NCI-H128 (cell line): ENCODE measurements around the gene PCNX4.

ENCODE experiments used
- DNase-seq: peaks from one replicate; lab custom pipeline; 2025; ENCODE audit not compliant: unreplicated experiment; lab: John Stamatoyannopoulos, UW

Gene PCNX4

DNA sequence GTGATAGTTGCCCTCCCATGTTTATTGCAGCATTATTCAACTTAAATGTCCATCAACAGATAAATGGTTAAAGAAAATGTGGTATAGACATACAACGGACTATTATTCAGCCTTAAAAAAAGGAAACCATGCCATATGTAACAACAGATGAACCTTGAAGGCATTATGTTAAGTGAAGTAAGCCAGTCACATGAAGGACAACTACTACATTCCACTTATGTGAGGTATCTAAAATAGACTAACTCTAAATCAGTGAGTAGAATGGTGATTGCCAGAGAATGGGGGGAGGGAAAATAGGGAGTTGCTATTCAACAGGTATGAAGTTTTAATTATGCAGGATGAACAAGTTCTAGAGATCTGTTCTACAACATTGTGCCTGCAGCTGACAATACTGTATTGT is 10.1 kb downstream of the PCNX4 start:
- DNase-seq, result no peak

DNA sequence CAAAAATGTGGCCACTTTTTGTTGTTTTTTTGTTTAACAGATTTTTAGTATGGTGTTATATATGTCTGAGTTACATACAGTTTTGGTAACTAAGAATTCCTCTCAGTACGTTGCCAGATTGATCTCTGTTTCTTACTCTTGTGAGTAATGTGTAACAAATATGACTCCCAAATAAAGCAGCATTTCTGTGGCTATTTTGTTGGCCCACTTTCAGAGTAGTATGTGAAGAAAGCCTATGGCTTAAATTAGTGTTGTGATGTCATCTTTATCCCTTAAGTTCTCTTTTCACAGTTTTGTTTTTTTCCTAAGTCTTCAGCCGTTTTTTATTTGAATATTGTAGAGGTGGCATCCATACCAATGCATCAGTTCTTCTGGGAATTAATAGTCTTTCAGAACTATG is 10.7 kb downstream of the PCNX4 start:
- no peak for DNase-seq

DNA sequence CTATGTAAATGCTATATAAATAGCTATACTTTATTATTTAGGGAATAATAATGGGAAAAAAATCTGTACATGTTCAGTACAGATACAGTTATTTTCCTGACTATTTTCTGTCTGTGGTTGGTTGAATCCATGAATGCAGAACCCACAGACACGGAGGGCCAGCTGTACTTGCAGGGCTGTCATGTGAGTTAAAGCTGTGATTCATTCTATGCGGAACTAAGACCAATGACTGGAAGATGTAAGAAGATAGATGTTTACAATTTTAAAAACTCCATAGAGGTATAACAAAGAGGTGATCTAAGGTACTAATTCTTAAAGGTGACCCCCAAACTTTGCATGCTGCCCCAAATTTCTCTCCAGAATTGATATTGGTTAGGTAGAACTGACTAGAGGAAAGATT is 14.6 kb downstream of the PCNX4 start:
- no peak for DNase-seq

DNA sequence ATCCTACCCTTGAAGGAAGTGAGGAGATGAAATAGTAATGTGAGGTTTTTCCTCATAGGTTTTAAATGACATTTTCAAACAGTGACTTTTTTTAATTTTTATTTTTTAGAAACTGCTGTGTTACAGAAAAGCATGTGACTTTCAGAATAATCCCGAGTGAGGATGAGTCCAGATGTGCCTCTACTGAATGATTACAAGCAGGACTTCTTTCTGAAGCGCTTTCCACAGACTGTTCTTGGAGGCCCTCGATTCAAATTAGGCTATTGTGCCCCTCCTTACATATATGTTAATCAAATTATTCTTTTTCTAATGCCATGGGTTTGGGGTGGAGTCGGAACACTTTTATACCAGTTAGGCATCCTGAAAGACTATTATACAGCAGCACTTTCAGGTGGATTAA is 15.8 kb downstream of the PCNX4 start:
- no peak for DNase-seq

DNA sequence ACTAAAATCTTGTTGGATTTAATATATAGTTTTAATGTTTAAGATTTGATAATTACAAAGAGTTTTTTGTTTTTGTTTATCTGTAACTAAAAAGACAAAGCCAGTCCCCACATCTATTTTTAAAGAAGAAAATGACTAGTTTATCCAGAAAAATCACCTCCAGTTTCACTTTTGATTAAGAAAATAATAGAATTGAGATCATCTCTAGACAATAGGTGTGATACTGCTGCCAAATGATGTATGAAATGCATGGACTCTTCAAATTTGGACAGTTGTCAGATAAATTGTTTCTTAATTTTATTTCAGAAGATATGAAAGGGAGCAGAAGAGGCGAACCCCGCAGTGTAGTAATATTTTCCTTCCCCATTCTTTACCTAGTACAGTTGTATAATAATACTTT is 20.0 kb downstream of the PCNX4 start:
- DNase-seq, result no peak

DNA sequence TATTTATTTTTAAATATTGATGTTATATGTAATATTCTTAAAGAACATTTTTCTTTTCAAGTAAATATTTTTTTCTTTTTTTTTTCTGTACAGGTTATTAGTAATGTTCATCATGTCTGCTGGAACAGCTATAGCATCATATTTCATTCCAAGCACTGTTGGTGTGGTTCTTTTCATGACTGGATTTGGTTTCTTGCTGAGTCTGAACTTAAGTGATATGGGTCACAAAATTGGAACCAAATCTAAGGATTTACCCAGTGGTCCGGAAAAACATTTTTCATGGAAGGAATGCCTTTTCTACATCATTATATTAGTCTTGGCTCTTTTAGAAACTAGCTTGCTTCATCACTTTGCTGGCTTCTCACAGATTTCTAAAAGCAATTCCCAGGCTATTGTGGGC is 23.2 kb downstream of the PCNX4 start:
- no peak for DNase-seq

DNA sequence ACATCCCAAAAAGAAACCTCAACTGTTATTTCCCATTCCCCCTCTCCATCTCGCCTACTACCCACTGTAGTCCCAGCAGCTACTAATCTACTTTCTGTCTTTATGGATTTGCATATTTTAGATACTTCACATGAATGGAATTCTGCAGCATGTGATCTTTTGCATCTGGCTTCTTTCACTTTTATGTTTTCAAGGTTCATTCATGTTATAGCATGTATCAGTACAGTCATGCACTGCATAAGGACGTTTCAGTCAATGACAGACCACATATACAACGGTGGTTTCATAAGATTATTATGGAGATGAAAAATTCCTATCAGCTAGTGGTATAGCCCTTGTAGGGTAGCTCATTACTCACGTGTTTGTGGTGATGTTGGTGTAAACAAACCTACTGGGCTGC is 24.5 kb downstream of the PCNX4 start:
- DNase-seq, result no peak

DNA sequence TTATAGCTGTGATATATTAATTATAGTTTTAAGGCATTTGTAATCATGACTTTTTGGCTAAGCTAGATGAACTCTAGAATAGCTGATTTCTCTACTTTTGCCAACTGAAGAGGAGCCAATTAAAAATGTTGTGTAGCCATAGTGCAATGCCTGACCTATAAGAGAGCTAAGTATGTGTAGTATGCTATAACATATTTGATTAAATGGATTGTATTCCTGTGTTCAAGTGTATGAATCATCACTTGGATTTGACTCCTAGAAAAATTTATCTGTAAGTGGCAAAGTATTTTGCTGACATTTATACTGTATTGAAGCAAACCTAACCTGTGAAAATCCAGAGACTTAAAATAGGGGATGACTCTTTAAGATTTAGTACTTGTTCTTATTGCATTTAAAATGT is 34.2 kb downstream of the PCNX4 start:
- DNase-seq, result no peak

DNA sequence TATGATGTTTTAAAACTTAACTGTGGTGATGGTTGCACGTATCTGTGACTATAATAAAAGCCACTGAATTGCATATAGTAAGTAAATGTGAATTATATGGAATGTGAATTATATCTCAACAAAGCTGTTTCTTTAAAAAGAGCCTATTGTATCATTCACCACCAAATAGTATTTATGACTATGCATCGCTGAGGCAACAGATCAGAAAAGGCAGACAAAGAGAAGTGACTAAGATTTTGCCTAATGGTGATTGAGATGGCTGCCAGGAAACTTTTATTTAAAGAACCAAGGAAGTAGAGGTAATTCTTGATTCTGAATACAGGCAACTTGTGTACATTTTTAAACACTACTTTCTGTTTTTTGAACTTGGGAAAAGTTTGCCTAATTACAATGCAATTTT is 41.8 kb downstream of the PCNX4 start:
- DNase-seq, result no peak

DNA sequence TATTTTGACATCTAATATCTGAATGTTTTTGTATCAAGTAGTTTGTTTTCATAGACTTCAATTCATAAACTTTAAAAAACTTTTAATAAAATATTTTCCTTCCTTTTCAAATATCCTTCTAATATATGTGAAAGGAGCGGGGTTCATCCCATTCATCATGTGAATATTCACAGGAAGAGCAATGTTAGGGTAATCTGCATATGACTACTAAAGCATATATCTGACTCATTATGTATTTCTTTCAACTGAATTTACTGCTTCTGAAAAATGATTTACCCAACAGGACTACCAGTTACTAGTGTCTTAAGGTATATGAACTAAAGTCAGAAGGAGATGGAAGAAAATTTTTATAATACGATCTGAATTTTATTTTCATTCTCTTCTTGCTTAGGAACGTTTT is 43.0 kb downstream of the PCNX4 start:
- no peak for DNase-seq

DNA sequence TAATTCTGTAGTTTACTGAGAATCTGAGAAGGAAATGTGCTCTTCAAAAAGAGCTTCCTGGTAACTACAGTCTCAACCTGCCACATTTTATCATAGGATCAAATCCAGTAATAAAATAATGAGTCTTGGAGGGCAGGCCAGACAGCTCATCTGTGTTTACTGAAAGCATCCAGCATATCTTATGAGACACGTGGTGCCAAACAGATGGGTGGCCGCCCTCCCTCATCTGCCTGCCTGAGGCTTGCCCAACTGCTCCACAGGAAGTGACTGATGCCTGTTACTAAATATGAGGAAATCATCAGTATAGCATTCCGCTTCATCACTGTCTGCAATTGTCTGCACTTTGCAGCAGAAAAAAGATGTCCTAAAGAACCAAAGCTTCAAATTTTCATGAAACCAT is 60.0 kb downstream of the PCNX4 start:
- DNase-seq, result no peak

DNA sequence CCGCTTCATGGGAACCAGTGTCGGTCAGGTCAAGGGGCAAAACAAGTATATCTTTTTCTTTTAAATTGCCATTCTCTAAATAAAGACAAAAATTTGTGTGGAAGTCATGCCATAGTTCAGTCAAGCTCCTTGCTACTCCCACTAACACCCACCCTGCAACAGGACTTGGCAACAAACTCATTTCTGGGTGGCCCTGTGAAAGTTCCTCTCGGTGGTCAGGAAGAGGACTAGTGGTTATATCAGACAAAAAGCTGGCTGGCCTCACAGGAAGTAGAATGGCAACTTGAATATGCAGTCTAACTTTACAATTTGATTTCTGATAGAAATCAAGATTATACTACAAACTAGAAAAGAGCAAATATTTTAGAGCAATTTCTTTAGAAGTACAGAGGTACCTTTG is 62.3 kb downstream of the PCNX4 start:
- no peak for DNase-seq

DNA sequence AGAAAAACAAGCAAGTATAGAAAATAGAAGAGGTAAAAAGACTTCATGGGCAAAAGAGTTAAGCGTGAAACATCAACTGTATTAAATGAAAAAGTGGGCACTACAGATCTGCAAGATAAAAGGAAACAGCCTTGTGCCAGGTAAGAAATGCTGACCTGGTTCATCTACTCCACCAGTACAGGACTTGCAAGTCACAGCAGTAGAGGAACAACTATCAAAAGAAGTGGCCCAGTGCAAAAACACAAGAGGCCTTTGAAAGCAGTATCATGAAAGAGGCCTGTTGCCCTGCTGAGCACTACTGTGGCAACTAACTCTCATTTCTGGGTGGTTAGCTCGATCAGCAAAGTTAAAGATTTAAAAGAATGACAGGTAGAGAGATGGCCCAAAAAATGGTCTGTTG is 62.9 kb downstream of the PCNX4 start:
- no peak for DNase-seq

DNA sequence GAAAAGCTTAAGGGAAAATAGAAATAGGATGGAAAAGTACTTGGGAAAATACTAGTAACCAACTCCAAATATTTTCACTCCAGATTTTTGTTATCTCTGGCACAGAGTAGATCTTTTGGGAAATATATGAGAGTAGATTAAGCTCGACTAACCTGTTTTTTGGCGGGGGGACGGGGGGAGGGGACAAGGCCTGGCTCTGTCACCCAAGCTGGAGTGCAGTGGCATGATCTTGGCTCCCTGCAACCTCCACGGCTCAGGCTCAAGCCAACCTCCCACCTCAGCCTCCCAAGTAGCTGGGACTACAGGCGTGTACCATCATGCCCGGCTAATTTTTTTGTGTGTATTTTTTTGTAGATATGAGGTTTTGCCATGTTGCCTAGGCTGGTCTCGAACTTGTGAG is 68.7 kb downstream of the PCNX4 start:
- no peak for DNase-seq

DNA sequence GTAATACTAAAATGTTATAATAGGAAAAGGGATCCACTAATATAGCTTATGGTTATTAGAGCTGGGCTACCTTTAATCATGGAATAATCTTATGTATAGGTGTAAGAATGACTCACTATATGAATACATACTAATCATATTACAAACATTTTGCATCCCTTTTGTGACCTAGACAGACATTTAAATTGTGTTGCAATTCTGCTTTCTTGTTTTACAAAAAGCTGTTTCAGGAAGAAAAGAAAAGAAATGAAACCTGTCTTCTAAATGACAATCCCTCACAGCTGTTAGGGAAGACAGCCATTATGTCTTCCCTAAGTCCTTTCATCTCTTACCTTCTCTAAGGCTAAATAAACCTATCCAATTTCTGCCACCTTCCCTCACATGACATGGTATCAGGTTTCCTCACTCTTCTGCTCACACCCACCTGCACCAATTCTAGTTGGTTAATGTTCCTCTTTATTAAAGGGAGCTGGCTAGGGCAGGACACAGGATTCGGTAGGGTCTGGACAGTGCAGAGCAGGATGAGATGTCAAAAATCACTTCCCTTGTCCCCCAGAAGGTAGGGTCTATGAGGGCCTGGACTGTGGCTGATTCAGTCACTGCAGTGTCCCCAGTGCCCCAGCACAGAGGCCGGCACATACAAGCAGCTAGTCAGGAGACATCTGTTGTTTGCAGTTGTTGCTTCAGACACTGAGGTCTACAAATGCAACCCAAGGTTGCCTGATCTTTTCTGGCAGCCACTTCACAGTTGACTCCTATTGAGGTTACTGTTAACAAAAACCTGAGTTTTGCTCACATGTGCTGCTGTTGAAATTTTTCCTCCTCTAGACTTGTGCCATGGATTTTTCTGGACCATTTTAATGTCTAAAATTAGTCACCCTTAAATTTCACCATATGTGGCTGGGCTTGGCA is 69.7 kb downstream of the PCNX4 start:
- DNase-seq, result peak; percentile 10

DNA sequence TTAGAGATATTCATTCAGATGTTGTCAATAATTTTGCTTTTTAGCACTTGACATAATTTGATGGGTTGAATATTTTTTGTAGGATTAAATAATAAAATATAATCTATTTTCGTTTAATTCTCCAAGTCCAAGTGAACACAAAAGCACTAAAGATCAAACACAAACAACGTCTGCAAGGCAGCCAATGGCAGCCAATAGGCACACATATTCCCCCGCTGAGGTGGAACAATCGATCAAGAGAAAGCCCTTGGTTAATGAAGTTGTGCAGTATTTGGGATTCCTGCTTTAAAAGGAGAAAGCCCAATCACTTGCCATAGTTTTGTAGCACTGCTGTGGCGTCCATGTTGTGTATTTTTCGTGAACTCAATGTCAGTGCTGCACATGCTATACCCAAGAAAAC is 72.0 kb downstream of the PCNX4 start:
- no peak for DNase-seq

DNA sequence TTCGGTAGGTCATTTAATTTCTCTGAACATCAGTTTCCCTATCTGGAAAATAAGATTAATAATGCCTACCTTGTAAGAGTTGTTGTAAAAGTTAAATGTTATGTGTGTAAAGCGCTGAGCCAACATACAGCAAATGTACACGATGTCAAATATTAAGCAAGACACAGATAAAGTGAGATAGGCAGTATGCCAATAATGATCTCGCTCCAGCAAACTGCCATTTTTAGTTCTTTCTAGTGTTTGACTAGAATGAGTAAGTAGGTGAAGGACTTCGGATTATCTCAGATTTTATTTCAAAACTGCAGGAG is 72.6 kb downstream of the PCNX4 start:
- no peak for DNase-seq

DNA sequence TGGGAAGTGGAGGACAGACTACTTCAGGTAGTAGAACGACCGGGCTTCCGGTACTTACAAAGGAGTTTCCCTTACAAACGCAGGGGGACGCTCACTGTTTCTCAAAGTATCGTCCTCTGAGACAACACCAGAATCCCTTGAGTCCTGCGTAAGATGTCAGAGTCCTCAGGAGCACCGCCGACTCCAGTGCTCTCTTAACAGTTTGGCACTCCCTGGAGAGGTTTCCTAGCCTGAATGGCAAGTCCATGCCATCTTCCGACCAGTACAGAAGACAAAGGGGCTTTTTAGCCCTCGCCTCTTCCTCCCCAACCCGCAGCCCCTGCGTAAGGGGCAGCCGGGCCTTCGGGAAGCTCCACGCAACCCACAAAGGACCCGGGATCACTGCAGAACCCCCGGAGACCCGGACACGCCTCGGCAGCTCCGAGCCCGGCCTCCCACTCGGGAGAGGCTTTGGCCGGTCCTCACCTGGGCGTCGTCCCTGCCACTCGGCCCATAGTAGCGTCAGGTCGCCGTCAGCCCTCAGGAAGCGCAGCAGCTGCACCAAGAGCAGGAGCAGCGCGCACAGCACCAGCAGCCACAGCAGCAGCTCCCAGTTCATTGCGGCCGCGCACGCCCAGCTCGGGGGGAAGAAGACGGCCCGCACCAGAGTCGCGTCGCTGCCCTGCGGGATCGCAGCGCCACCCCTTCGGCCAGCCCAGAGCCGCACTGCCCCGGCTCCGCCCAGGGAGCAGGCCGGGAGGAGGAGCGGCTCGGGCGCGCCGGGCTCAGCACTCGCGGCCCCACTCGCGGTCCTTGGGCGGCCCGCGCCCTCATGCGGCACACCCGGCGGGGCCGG is 73.2 kb downstream of the PCNX4 start, which contains the start of gene DHRS7:
DHRS7 (minus strand) TSS at position 687 of the 835 bp plus-strand sequence; CDS start at position 598, 89 bp downstream.
- peak; percentile 33 for DNase-seq

DNA sequence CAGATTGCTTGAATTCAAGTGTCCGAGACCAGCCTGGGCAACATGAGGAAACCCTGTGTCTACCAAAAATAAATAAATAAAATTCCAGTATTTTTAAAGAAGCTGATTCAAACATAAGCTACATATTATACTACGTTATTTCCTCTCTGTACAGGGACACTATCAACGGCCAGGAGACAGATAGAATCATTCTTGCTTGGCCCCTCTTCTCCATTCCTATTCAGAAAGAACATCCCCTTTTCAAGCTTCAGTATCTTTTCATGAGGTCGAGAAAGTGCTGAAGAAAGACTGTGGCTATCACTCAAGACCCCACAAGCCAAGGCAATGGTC is 73.8 kb downstream of the PCNX4 start:
- DNase-seq, result no peak

DNA sequence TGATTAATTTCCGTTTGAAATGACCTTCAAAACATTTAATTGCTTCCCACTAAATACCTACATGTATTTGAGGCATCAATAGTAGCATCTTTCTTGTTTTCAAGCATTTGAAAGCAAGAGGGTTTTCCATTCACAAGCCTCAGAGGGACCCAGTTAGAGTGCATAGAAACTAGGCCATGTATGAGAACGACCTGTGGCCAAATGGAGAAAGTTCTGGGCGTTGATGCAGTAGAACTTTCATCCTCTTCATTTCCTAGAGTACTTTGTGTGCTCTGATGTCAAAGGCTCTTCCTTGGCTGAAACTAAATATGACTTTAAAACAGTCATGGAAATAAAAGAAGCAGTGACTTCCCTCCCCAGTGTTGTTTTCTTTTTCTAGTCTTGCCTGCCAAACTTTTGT is 74.4 kb downstream of the PCNX4 start:
- DNase-seq, result no peak

DNA sequence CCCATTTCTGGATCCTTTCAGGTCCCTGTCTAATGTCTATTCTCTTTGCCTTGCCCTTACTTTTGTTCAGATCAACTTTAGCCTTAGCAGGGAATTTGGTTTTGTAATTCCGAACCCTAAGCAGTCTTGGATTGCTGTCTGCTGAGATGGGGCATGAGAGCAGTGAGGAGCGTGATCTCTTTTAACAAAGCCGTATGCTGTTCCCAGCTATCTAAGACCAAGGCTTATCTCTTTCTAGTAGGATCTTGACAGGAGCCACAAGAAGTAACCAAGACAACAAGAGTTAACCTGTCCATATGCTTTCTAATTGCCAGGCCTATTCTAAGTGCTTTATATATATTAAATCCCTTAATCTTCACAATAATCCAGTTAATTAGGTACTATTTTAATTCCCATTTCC is 78.0 kb downstream of the PCNX4 start:
- no peak for DNase-seq

DNA sequence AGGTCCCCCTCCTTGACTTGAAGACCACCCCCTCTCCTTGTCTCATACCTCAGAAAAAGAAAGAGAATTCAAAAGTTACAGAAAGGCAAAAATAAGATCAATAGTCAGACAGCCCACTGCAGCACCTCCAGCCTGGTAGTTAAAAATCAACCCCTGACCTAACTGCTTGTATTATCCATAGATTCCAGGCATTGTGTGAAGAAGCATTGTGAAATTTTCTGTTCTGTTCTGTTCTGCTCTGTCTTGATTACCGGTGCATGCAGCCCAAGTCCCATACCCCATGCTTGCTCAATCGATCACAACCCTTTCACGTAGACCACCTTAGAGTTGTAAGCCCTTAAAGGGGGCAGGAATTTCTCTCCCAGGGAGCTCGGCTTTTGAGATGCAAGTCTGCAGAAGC is 79.2 kb downstream of the PCNX4 start:
- no peak for DNase-seq

DNA sequence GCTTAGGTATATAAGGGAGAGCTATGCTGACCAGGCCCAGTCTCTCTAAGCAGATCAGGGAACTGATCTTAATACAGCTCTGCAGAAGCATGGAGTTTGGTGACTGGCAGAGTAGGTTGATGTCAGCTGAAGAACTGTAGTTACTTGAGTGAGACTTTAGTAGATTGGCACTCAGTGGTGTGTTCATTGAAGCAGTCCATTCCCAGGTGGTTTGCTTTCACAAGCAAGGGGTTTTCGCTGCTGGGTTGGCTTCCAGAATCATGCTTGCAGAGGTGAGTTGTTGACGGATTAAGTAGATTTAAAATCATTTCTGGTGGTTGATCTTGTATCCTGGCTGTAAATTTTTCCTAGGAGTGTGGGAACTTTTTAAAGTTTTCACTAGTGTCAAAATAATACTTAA is 80.0 kb downstream of the PCNX4 start:
- no peak for DNase-seq
